ENCODE measurements around the gene METTL26.

METTL26 gene

DNA sequence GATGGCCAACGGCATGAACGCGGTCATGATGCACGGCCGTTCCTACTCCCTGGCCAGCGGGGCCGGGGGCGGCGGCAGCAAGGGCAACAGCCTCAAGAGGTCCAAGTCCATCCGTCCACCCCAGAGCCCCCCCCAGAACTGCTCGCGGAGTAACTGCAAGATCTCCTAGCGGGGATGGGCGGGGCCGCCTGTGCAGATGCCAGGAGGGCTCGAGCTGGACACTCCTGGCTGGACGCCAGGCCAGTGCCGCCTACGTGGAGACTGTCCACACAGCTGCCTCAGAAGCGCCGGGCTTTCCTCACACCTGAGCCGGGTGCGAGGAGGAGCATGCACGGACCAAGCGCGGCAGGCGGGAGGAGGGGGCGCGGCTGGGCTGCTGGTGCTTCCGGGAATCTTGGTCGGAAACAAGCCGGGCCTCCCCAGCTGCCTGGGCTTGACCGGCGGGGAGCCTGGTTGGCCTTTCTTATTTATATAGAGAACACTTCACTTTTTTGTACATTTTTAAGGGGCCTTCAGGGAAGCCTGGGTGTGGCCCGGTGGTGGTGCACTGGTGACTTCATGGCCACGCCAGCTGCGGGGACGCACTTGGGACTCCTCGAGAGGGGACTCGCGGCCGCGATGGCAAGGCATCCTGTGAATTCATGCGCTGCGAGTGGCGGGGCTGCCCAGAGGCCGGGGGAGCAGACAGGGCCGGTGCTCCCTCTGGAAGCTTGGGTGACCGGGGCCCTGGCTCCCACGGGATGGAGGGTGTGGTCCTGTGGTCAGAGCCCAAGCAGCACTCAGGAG lies 8.5 kb downstream of the METTL26 start:
- Histone ChIP-seq H3K9me3 (ENCODE audit: low read depth, low read length) (no peaks in the 10 kb centered on the region), H3K36me3 (ENCODE audit: insufficient read depth, low read length) (no peaks in the 10 kb centered on the region), H3K4me3 (no peak overlapping the region), H3K9ac (ENCODE audit: insufficient read length) (no peak overlapping the region), H3K27ac (no peak overlapping the region)
- no peak for TF ChIP-seq POLR2AphosphoS5 (IDR thresholded peaks at IDR 0.05; ENCODE audit: borderline replicate concordance, low read depth, low read length)
- TF ChIP-seq FOXP2 (optimal IDR thresholded peaks at IDR 0.05; ENCODE audit: control extremely low read depth, extremely low read length, insufficient read depth): no peak
- TF ChIP-seq EZH2 (IDR thresholded peaks at IDR 0.05): no peak
- no peak for DNase-seq (ENCODE audit: low read depth, low spot score)

DNA sequence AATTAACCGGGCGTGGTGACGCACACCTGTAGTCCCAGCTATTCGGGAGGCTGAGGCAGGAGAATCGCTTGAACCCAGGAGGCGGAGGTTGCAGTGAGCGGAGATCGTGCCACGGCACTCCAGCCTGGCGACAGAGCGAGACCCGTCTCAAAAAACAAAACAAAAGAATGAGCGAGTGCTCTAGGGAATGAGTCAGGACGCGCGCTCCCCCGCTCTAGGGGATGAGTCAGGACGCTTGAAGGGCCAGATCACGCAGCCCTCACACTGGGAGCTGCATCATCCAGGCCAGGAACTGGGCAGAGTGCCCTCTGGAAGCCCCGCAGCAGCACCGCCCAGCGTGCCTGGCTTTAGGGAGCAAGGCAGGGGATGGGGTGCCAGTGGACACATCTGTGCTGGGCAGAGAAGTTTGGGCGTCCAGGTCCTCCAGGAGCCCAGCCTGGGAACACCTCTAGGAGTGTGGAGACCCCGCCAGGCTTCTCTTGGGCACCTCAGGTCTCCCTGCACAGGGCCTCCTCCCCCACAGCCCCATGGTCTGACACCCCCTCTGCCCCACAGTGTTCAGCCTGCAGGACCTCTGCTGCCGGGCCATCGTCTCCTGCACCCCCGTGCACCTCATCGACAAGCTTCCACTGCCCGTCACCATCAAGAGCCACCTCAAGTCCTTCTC lies 9.2 kb downstream of the METTL26 start:
- no peaks in the 10 kb centered on the region for H3K9me3 ChIP-seq (ENCODE audit: low read depth, low read length)
- no peak overlapping the region for H3K4me3 ChIP-seq
- no peaks in the 10 kb centered on the region for H3K36me3 ChIP-seq (ENCODE audit: insufficient read depth, low read length)
- no peak overlapping the region for H3K9ac ChIP-seq (ENCODE audit: insufficient read length)
- H3K27ac ChIP-seq: no peak overlapping the region
- no peak for TF ChIP-seq POLR2AphosphoS5 (IDR thresholded peaks at IDR 0.05; ENCODE audit: borderline replicate concordance, low read depth, low read length)
- no peak for TF ChIP-seq EZH2 (IDR thresholded peaks at IDR 0.05)
- TF ChIP-seq FOXP2 (optimal IDR thresholded peaks at IDR 0.05; ENCODE audit: control extremely low read depth, extremely low read length, insufficient read depth): no peak
- no peak for DNase-seq (ENCODE audit: low read depth, low spot score)

DNA sequence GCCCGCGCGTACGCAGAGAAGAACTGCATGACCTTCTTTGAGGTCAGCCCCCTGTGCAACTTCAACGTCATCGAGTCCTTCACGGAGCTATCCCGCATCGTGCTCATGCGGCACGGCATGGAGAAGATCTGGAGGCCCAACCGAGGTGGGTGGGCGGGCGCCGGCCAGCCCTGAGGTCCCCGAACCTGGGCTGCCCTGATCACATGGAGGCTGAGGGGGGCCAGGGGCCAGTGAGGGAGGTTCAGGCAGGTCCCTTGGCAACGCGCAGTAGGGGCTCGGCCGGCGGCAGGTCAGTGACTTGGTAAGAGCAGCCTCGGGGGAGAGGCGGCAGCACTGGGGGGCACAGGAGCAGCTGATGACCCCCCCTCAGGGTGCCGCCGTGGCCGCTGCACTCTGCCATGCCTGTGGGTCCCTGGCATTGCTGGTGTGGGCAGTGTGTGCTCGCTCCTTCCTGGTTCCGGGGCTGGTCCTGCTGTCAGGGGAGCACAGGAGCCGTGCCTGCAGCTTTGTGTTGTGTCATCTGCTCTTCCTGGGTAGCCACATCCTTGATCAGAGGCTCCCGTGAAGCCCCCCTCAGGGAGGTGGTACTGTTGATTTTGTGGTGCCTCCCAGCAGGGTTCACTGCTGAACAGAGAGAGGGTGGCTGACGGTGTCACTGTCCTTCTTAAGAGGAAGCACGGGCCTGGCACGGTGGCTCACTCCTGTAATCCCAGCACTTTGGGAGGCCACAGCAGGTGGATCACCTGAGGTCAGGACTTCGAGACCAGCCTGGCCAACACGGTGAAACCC lies 9.9 kb downstream of the METTL26 start:
- Histone ChIP-seq H3K9me3 (ENCODE audit: low read depth, low read length) (no peaks in the 10 kb centered on the region), H3K9ac (ENCODE audit: insufficient read length) (no peak overlapping the region), H3K4me3 (no peak overlapping the region), H3K36me3 (ENCODE audit: insufficient read depth, low read length) (no peaks in the 10 kb centered on the region), H3K27ac (no peak overlapping the region)
- TF ChIP-seq POLR2AphosphoS5 (IDR thresholded peaks at IDR 0.05; ENCODE audit: borderline replicate concordance, low read depth, low read length): no peak
- TF ChIP-seq FOXP2 (optimal IDR thresholded peaks at IDR 0.05; ENCODE audit: control extremely low read depth, extremely low read length, insufficient read depth): no peak
- TF ChIP-seq EZH2 (IDR thresholded peaks at IDR 0.05): no peak
- no peak for DNase-seq (ENCODE audit: low read depth, low spot score)

DNA sequence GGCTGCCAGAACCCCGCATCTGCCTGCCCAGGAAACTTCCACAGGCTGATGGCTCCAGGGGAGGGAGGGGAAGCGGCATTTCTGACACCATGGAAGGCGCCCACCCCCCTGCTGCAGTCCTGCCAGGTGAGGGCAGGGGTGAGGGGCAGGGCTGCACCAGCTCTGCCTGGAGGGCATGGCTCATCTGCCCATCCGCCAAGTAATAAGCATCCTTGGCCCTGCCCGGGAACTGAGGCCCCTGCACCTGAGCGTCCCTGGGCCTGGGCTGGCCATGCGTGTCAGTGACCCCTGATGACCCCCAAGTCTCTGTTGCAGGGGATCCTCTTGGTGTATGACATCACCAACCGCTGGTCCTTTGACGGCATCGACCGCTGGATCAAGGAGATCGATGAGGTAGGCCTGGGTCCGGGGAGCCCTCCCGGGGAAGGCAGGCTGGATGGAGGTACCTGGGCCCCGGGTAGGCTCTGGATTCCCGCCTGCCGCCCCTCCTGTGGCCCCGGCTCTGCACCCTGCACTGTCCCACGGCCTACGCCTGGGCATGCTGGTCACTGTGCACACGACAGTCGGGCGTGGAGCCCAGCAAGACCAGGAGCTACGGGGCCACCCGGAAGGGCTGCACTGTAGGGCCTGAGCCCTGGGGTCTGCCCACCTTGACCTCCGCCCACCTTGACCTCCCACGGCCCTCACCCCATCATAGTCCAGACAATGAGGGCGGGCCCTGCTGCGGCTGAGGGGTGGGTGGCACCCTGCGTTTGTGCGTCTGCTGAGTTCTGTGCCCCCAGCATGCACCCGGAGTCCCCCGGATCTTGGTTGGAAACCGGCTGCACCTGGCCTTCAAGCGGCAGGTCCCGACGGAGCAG lies 10.8 kb downstream of the METTL26 start:
- no peak overlapping the region for H3K27ac ChIP-seq
- no peak overlapping the region for H3K9ac ChIP-seq (ENCODE audit: insufficient read length)
- H3K4me3 ChIP-seq: no peak overlapping the region
- no peaks in the 10 kb centered on the region for H3K36me3 ChIP-seq (ENCODE audit: insufficient read depth, low read length)
- TF ChIP-seq EZH2 (IDR thresholded peaks at IDR 0.05) (no peak), FOXP2 (optimal IDR thresholded peaks at IDR 0.05; ENCODE audit: control extremely low read depth, extremely low read length, insufficient read depth) (no peak), POLR2AphosphoS5 (IDR thresholded peaks at IDR 0.05; ENCODE audit: borderline replicate concordance, low read depth, low read length) (no peak)
- H3K9me3 ChIP-seq (ENCODE audit: low read depth, low read length): no peaks in the 10 kb centered on the region
- DNase-seq (ENCODE audit: low read depth, low spot score): no peak

DNA sequence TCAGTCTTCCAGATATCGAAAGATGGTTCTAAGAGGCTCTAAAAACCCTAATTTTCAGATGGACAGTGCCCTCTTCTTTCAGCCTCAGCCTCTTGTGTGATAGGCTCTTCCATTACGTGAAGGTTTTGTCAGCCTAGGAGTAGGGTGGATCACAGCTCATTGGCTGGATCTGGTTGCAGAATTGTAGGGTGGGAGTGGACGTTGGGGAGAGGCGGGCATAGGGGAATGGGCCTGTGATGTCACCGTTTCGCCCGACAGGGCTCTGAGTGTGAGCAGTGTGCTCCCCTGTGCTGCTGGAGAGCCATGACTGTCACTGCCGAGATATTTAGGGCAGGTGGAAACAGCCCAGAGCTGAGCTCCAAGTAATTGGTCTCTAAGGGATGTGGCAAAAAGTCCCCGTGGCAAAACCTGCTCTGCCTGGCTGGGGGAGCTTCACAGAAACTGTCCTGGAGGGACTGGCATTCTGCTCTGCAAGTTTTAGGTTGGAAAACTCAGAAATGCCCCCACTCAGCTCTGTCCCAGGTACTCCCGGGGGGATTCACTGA lies 11.5 kb downstream of the METTL26 start:
- Histone ChIP-seq H3K4me3 (no peak overlapping the region), H3K9me3 (ENCODE audit: low read depth, low read length) (no peaks in the 10 kb centered on the region), H3K27ac (no peak overlapping the region), H3K9ac (ENCODE audit: insufficient read length) (no peak overlapping the region), H3K36me3 (ENCODE audit: insufficient read depth, low read length) (no peaks in the 10 kb centered on the region)
- DNase-seq (ENCODE audit: low read depth, low spot score): no peak
- no peak for TF ChIP-seq FOXP2 (optimal IDR thresholded peaks at IDR 0.05; ENCODE audit: control extremely low read depth, extremely low read length, insufficient read depth)
- TF ChIP-seq EZH2 (IDR thresholded peaks at IDR 0.05): no peak
- TF ChIP-seq POLR2AphosphoS5 (IDR thresholded peaks at IDR 0.05; ENCODE audit: borderline replicate concordance, low read depth, low read length): no peak

DNA sequence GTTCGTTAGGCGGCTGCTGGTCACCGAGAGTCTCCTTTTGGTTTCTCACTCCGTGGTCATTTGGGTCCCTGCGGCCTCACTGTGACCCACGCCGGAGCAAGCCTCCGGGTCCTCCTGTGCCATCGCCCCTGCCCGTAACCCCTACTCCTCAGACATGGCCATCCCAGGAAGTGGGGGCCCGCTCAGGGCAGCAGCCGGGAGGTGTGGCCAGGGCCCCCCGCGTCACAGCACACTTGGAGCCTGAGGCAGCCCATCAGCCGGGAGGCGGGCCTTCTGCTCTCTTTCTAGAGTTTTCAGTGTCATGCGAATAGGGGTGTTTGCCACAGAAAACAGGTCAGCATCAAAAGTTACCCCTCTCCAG lies 13.2 kb downstream of the METTL26 start:
- no peaks in the 10 kb centered on the region for H3K9me3 ChIP-seq (ENCODE audit: low read depth, low read length)
- no peak for DNase-seq (ENCODE audit: low read depth, low spot score)
- H3K4me3 ChIP-seq: no peak overlapping the region
- no peaks in the 10 kb centered on the region for H3K36me3 ChIP-seq (ENCODE audit: insufficient read depth, low read length)
- H3K27ac ChIP-seq: no peak overlapping the region
- no peak overlapping the region for H3K9ac ChIP-seq (ENCODE audit: insufficient read length)
- no peak for TF ChIP-seq POLR2AphosphoS5 (IDR thresholded peaks at IDR 0.05; ENCODE audit: borderline replicate concordance, low read depth, low read length)
- TF ChIP-seq FOXP2 (optimal IDR thresholded peaks at IDR 0.05; ENCODE audit: control extremely low read depth, extremely low read length, insufficient read depth): no peak
- no peak for TF ChIP-seq EZH2 (IDR thresholded peaks at IDR 0.05)

DNA sequence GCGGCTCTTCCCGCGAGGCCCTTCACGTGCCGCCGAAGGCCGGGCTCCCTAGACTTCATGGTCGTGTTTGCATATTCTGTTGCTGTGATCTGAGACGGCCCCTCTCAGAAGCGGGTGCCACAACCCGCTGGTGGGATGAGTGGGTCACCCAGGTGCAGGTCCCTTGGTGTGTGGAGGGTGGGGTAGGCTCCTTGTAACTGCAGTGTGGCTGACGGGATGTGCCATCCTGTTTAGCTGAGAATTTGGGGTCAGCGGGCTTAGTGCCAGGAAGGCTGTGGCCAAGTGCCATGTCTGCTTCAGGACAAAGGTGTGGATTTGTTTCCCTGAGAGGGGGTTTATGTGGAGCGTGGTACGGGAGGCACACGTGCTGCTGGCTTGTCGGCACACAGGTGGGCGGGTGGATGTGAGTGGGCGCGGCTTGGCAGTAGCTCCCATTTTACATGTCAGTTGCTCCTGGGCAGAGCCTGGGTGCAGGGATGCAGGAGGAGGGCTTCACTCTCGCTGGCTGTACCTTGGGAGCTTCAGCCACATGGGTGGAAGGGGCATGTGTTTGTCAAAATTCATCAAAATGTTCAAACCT lies 14.5 kb downstream of the METTL26 start:
- Histone ChIP-seq H3K9me3 (ENCODE audit: low read depth, low read length) (no peaks in the 10 kb centered on the region), H3K36me3 (ENCODE audit: insufficient read depth, low read length) (no peaks in the 10 kb centered on the region), H3K4me3 (no peak overlapping the region), H3K9ac (ENCODE audit: insufficient read length) (no peak overlapping the region), H3K27ac (no peak overlapping the region)
- no peak for DNase-seq (ENCODE audit: low read depth, low spot score)
- TF ChIP-seq FOXP2 (optimal IDR thresholded peaks at IDR 0.05; ENCODE audit: control extremely low read depth, extremely low read length, insufficient read depth) (no peak), EZH2 (IDR thresholded peaks at IDR 0.05) (no peak), POLR2AphosphoS5 (IDR thresholded peaks at IDR 0.05; ENCODE audit: borderline replicate concordance, low read depth, low read length) (no peak)
